HL-60/S4 treated with phorbol 12-myristate 13-acetate at 8.2 ng/mL for 4 days and 3 days (cell line): Measurements from ENCODE around the gene SMIM33.
"Not testable (repeated sequence)": the region's sequence is repeated elsewhere in the genome, so short reads cannot be mapped to it uniquely, and the experiment has no call there.

Experiments used
- in situ Hi-C: fragments of 300-500 bp; cut with MboI; formaldehyde crosslinking; loops from 2 replicates; pipeline ENCODE4 v1.15.0; 2022; ENCODE audit warnings: low sequenced_read_pairs

The SMIM33 gene

DNA sequence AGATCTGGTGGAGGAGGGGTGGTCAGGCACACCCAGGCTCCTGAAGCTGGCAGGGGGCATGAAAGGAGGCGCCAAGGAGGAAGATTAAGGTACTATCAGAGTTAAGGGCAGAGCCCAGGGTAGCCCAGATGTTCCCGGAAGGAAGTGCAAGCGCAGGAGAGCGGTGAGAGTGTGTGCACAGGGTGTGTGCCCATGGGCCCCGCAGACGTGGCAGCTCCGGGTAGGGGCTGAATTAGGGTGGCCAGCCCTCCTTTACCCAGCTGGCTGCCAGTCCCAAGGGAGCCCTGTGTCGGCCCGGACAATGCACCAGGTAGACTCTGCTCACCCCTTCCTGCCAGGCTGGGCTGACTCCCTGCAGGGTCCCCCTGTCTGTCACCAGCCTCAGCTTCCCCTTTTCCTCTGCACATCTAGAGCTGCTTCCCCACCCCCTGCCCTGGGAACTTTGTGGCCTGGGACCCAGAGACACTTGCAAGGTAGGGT, at the start of gene SMIM33:
SMIM33 (plus strand) TSS at position 184 of the 480 bp plus-strand sequence; CDS start at position 302, 118 bp downstream.
- in situ Hi-C loops = no loop called here

DNA sequence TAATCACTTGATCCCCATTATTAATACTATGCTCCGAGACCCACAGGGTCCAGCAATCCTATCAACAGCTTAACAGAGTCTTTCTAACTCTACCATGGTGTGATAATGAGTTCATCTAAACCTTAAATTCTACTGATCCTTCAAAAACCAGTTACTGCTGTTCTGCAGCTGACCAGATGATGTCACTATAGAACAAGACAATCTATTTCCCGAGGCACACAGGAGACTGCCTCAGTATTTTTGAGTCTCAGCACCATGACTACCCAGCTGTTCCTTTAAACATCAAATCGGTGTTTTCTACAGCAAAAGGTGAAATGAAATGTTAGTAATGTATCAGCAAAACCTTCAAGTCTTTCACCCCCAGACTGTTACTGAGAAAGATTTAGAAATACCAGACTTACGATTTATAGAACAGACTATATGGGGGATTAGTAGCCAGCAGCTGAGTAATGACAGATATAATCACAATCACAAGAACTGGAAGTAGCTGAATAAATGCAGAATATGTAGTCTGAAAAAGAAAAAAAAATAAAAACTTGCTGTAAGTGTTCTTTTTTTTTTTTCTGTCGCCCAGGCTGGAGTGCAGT, 48.4 kb upstream of the SMIM33 start:
- in situ Hi-C loops = no loop called here

DNA sequence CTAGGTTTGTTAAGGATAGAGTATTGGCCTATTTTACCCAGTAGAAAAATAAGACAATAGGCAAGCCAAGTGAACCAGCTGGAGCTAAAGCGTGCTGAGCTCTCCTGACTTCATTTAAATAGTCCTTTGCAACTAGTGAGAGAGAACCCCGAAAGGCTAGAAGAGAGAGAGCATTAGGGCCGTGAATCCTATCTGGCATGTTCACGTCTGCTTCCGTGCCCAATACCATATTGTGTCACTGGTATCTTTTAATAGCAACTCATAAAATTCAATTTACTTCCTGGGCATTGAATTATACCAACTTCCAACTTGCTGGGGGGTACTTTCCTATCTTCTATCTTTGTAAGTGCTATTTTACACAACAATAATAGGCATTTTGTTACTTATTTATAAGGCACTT, 45.3 kb upstream of the SMIM33 start:
- in situ Hi-C loops = no loop called here

DNA sequence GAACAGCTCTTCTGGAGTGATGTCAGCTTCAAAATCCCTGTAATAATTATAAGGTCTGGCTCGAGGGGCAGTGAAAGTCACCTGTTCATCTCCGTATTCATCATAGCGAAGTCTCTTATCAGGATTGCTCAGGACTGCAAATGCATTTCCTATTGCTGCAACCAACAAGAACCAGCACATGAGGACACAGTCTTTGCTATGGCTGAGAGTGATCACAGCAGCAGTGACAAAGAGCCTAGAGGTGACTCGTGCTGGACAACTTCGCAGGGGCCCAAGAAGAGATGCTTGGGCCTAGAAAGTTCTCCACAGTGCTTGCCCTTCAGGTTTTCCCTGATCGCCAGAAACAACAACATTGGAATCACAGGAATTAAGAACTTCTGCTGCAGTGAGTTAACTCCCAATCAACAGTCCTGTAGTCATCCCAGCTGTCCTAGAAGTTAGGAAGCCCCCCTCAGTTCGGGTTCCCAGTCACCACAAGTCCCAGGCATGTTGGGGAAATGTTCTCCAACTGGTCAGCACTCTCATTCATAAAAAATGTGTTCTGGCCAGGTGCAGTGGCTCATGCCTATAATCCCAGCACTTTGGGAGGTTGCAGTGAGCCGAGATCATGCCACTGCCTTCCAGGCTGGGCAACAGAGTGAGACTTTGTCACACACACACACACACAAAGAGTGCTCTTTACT, 44.5 kb upstream of the SMIM33 start:
- in situ Hi-C loops = no loop called here

DNA sequence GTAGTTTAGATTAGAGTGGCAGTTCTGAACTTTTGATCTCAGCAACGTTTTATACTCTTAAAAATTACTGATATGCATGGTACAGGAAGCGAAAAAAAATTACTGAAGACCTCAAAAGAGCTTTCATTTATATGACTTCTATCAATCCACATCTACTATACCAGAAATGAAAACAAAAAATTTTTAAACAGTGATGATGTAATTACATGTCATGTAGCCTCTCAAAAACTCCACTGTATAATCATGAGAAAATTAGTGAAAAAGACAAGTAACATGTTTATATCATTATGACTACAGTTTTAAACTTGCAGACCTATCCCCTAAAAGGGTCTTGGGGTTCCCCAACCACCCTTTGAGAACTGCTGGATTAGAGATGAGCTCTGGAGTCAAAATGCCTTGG, 40.8 kb upstream of the SMIM33 start:
- in situ Hi-C loops = no loop called here

DNA sequence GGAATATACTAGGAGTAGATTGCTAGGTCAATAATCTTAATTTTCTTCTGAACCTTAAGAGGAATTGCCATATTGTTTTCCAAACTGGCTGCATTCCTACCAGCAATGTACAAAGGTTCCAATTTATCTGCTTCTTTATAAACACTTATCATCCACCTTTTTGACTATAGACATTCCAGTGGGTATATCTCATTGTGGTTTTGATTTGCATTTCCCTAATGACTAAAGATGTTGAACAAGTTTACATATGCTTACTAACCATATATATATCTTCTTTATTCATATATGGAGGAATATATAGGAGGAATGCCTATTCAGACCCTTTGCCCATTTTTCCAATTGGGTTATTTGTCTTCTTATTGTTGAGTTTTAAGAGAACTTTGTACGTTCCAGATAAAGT, 39.1 kb upstream of the SMIM33 start:
- in situ Hi-C loops = no loop called here

DNA sequence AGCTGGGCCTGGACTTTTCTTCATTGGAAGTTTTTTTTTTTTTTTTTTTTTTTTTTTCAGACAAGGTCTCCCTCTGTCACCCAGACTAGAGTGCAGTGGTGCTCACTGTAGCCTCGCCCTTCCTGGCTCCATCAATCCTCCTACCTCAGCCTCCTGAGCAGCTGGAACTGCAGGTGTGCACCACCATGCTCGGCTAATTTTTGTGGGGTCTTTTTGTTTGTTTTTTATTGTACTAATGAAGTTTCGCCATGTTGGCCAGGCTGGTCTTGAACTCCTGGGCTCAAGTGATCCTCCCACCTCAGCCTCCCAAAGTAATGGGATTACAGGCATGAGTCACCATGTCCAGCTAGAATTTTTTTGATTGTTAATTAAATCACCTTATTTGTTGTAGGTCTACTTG, 35.1 kb upstream of the SMIM33 start:
- in situ Hi-C loops = no loop called here

DNA sequence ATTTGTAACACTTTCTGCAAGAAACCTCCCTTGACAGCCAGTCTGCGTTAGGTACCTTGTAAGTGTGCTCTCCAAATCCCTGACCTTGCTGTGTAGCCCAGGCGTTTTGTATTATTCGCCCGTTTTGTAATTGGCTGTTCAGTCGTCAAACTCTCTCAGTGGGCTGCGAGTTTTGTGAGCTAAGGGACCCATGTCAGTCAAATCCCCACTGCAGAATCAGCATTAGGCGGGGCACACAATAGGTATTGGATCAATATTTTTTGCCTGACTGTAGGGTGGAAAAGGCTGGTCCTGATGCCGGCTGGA, 32.1 kb upstream of the SMIM33 start:
- in situ Hi-C loops = no loop called here

DNA sequence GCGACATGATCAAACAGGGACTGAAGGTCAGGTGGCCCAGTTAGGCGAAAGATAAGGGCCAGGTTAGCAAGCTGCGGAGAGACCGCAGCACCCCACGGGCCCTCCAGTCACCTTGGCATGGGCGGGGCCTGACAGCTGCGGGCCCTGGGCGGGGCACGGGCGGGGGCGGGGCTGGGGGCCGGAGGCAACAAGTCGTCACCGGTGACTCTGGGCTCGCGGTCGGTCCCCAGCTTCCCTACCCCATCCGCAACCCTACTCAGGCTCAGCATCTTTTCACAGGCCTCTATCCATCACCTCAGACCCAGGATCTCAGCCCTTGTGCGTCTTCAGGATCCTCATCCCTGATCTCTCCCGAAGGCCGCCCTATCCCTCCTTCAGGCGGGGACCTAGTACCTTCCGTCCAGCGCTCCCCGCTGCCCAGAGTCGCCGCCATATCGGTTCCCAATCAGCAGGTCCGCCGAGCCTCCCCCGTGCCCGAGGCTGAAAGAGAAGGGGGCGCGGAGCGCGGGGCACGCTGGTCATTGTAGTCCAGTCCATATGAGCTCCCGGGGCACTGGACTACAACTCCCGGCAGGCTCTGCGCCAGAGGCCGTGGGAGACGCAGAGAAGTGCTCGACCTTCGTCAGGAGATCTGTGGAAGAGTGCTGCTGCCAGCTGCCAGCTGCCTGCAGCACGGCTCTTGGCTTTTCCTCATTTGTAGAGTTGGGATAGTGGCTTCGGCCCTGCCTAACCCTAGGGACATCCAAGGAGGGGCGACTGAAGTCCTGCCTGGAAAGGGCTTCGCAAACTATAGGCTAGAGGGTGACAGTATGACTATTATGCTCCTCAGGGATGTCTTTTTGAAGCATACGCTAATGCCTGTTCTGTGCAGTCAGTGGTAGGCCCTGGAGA, 31.5 kb upstream of the SMIM33 start, which contains the start of gene DNAJC18:
DNAJC18 (minus strand) TSS at position 513 of the 891 bp plus-strand sequence; CDS start at position 433, 80 bp downstream.
- in situ Hi-C loops = no loop called here

DNA sequence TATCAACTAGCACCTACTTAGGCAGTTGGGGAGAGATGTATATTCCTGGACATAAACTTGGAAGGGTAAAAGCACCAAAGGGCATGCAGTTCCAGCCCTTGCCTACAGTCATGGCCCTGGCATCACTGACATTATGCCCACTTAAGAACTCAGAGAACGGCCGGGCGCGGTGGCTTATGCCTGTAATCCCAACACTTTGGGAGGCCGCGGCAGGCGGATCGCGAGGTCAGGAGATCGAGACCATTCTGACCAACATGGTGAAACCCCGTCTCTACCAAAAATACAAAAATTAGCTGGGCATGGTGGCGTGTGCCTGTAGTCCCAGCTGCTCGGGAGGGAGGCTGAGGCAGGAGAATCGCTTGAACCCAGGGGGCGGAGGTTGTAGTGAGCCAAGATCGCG, 30.4 kb upstream of the SMIM33 start:
- in situ Hi-C loops = not testable (repeated sequence)

DNA sequence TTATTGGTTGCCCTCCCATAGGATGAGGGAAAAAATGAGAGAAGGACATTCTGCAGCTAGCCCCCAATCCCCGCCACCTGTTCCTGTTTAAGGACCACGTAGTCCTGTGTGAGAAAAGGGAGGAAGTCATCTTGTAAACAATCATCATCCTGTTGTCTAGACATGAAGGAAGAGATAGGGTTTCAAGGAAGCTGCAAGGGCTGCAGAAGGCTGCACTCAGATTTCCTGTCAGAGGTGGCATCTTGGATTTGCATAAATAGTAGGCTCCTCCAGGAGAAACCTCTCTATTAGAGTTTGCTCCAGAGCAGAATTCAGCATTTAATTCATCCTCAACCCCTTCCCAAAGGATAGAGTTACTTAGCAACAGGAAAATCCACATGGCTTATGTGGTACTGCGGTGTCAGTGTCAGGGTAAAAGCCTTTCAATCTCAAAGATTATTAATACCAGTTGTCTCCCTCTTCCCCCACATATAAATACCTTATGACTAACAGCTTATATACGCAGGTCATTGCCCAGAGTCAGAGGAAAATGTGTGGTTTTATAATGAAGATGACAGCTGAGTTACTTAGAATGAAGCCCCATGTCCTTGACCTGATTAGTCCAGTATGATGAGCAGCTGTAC, 26.9 kb upstream of the SMIM33 start:
- in situ Hi-C loops = no loop called here

DNA sequence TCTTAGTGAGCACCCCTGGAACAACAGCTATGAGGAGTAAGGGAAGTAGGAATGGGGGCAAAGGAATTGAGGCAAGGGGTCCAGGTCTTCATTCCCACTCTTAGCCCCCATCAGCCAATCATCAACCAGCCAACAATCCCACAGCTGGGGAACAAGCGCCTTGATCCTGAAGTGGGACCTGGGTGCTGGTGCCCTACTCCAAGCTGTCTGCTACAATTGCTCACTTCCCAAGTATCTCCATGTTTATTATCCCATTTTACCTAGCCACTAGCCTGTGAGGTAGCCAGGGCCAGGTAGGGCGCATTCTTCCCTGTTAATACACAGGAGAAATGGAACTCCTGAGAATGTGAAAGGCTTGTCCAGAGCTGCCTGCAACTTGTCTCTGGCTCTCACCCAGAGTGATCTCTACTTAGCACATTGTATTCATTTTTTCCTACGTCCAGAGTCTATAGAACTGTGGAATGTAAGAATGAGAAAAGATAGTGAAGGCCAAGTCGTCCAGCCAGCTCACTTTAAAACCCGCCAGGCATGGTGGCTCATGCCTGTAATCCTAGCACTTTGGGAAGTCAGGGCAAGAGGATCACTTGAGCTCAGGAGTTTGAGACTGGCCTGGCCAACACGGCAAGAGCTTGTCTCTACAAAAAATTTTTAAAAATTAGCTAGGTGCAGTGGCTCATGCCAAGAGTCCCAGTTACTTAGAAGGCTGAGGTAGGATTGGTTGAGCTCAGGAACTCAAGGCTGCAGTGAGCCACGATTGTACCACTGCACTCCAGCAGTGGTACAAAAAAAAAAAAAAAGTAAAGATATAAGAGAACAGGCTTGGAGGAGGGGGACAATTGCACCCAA, 25.3 kb upstream of the SMIM33 start:
- in situ Hi-C loops = no loop called here

DNA sequence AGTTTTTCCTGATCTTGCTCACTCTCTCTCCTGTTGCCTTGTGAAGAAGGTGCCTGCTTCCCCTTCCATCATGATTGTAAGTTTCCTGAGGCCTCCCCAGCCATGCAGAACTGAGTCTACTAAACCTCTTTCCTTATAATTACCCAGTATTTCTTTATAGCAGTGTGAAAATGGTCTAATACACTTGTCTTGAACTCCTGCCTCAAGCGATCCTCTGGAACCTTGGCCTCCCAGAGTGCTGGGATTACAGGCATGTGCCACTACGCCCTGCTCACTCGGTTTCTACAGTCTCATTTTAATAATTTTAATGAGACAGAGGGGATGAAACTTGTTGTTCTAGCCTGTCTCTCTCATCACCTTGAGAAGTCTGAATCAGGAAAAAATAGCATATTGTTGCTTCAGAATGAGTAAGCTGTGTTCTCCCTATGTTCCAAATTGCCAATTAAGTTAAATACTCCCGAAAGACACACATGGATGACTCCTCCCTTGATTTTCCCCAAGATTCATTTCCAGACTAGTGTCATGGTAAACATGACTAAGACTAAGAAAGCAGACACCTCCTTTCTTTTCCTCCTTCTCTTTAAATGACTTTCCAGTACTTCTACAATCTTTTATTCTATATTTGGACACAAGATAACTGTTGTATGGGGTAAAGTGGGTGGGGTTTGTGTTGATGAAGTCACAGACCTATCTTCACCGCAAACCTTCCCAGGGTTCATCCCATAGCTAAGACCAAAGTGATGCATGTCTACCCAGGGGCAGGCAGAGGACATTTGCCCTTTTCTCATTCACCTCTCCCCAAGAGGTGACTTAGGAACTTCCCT, 23.6 kb upstream of the SMIM33 start:
- in situ Hi-C loops = no loop called here

DNA sequence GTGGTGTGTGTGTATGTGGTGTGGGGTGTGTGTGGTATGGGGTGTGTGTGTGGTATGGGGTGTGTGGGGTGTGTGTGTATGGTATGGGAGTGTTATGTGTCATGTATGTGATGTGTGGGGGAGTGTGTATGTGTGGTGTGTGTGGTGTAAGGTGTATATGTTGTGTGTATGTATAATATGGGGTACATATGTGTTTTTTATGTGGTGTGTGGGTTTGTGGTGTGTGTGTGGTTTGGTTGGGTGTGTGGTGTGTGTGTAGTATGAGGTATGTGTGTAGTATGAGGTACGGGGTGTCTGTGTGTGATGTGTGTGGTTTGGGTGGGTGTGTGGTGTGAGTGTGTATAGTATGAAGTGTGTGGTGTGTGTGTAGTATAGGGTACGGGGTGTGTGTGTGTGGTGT, 19.6 kb upstream of the SMIM33 start:
- in situ Hi-C loops = no loop called here

DNA sequence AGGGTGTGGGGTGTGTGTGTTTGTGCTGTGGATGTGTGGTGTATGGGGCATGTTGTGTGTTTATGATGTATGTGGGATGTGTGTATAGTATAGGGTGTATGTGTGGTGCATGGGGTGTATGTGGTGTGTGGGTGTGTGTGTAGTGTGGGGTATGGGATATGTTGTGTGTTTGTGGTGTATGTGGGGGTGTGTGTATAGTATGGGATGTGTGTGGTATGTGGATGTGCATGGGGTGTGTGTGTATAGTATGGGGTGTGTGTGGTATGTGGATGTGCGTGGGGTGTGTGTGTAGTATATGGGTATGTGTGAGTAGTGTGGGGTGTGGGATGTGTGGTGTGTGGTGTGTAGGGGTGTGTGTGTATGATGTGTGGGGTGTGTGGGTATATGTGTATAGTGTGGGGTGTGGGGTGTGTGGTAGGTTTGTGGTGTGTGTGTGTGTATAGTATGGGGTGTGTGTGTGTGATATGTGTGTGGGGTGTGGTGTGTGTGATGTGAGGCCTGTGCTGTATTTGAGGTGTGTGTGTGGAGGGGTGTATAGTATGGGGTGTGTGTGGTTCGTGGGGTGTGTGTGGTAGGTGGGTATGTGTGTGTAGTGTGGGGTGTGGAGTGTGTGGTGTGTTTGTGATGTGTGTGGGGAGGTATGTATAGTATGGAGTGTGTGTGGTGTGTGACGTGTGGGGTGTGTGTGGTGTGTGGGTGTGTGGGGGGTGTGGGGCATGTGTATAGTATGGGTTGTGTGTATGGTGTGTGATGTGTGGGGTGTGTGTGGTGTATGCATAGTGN, 18.7 kb upstream of the SMIM33 start:
- in situ Hi-C loops = no loop called here

DNA sequence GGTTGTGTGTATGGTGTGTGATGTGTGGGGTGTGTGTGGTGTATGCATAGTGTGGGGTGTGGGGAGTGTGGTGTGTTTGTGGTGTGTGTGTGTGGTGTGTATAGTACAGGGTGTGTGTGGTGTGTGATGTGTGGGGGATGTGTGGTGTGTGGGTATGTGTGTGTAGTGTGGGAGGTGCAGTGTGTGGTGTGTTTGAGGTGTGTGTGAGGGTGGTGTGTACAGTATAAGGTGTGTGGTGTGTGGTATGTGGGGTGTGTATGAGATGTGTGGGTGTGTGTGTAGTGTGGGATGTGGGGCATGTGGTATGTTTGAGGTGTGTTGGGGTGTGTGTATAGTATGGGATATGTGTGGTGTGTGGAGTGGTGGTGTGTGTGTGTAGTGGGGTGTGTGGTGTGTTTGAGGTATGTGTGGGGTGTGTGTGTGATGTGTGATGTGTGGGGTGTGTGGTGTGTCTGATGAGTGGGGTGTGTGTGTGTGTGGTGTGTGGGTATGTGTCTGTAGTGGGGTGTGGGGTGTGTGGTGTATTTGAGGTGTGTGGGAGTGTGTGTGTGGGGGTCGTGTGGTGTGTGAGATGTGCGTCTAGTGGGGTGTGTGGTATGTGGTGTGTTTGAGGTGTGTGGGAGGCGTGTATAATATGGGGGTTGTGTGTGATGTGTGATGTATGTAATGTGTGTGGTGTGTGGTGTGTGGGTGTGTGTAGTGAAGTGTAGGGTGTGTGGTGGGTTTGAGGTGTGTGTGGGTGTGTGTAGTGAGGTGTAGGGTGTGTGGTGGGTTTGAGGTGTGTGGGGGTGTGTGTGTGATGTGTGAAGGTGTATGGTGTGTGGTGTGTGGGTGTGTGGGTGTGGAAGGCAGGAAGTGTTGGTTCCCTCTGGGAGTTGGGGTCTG, 16.9 kb upstream of the SMIM33 start:
- in situ Hi-C loops = no loop called here

DNA sequence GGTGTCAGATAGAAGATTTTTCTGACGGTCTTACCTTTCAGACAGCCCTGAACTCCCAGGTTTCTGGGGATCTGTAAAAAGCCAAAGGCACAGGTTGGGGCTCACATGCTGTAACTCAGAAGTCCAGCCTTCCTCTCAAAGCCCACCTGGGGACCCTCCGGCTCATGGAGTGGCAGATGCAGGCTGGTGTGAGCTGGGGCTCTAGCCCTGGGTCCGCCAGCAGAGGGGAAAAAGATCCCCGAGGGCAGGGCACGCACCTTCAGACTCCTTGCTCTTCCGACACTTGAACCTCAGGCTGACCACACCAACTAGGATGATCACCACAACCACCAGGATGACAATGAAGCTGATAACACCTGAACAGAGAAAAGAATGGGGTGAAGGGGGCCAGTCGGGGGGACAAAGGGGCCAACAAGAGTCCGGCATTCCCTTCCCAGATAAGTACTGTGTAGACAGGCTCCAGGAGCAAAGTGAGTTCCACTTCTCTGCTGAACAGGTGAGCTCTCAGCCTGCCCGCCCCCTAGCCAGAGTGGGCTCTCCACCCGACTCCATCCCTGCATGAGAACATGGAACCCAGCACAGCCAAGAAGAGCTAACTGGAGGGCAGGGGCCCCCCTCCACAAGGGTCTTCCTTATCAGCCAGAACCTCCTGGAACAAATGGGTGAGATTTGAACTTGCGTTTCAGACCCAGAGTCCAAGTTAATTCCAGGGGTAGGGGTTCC, 16.1 kb upstream of the SMIM33 start:
- in situ Hi-C loops = no loop called here
